Measurements from ENCODE around the gene SETD2. TPM values are rescaled to one million over a fixed set of nuclear protein-coding genes. Genes with fewer than 3 reads are reported as not detected.

The SETD2 gene
- total RNA-seq, 1 donor from 2014 or later = 73.9 TPM

DNA sequence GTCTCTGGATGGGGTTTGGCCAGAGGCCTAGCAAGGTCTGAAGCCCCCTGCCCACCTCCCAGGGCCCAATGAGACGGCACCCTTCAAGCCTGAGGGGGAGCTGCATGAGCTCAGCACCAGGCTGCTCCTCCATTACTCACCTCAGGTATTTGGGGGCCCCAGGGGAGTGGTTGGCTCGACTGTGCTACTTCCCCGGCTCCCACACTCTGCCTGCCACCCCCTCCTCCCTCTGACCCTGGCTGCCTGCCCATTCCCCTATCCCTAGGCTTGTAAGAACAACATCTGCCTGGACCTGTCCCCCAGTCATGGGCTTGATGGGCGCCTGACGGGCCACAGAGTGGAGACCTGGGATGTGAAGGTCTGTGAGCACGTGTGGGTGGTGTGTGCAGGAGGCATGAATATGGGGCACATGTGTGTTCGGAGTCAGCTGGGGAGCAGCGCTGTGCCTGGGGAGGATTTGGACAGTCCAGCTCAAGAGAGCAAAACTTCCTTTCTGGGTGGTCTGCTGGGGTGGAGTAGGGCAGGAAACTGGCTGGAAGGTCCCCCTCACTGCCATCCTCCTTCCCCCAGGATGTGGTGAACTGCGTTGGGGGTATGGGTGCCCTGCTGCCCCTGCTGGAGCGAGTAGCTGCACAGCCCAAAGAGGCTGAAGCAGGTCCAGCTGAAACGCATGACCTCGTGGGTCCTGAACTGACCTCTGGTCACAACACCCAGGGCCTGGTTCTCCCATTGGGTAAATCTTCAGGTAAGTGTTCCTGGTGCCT, 167.0 kb downstream of the SETD2 start:
- H3K27ac Mint-ChIP-seq = no peak overlapping the region
- no peaks in the 10 kb centered on the region for H3K9me3 Mint-ChIP-seq (ENCODE audit: low read depth)
- H3K4me3 Mint-ChIP-seq (ENCODE audit: low read depth) = no peak overlapping the region
- H3K36me3 Mint-ChIP-seq (ENCODE audit: insufficient read depth) = peaks cover 10% of the 10 kb centered on the region
- peaks cover 4% of the 10 kb centered on the region for H3K4me1 Mint-ChIP-seq (ENCODE audit: low read depth)
- H3K27me3 Mint-ChIP-seq = no peaks in the 10 kb centered on the region
- no peak for DNase-seq (ENCODE audit: low spot score, unreplicated experiment)
- TF ChIP-seq, protein P1, sequence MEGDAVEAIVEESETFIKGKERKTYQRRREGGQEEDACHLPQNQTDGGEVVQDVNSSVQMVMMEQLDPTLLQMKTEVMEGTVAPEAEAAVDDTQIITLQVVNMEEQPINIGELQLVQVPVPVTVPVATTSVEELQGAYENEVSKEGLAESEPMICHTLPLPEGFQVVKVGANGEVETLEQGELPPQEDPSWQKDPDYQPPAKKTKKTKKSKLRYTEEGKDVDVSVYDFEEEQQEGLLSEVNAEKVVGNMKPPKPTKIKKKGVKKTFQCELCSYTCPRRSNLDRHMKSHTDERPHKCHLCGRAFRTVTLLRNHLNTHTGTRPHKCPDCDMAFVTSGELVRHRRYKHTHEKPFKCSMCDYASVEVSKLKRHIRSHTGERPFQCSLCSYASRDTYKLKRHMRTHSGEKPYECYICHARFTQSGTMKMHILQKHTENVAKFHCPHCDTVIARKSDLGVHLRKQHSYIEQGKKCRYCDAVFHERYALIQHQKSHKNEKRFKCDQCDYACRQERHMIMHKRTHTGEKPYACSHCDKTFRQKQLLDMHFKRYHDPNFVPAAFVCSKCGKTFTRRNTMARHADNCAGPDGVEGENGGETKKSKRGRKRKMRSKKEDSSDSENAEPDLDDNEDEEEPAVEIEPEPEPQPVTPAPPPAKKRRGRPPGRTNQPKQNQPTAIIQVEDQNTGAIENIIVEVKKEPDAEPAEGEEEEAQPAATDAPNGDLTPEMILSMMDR (IDR thresholded peaks at IDR 0.05; ENCODE audit: unreplicated experiment) = no peak

DNA sequence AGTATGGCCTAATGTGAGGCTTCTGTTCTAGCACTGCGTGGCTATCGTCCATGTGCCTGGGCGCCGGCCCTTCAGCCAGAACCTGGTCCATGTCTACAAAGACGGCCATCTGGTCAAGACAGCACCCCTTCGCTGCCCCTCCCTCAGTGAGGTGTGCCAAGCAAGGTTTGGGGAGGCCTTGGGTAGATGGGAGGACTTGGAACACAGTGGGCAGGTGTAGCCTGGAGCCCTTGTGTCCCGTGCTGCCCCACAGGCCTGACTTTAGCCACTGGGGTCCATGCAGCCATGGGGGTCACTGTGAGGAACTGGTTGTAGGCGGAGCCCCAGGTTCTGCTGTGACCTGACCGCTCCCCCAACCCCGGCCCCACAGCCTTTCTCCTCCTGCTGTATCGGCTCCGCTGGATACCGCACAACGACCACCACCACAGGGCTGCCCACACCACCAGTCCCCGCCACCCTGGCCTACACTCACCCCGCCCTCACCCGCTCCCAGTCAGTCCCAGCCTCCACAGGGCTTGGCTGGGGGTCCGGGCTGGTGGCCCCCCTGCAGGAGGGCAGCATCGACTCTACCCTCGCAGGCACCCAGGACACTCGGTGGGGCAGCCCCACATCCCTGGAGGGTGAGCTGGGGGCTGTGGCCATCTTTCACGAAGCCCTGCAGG, 167.9 kb downstream of the SETD2 start:
- TF ChIP-seq, protein P1 (IDR thresholded peaks at IDR 0.05; ENCODE audit: unreplicated experiment) = no peak
- Mint-ChIP-seq H3K4me1 (ENCODE audit: low read depth) (peaks cover 4% of the 10 kb centered on the region), H3K27ac (no peak overlapping the region), H3K27me3 (no peaks in the 10 kb centered on the region), H3K36me3 (ENCODE audit: insufficient read depth) (peaks cover 10% of the 10 kb centered on the region), H3K9me3 (ENCODE audit: low read depth) (no peaks in the 10 kb centered on the region), H3K4me3 (ENCODE audit: low read depth) (no peak overlapping the region)
- DNase-seq (ENCODE audit: low spot score, unreplicated experiment) = no peak

DNA sequence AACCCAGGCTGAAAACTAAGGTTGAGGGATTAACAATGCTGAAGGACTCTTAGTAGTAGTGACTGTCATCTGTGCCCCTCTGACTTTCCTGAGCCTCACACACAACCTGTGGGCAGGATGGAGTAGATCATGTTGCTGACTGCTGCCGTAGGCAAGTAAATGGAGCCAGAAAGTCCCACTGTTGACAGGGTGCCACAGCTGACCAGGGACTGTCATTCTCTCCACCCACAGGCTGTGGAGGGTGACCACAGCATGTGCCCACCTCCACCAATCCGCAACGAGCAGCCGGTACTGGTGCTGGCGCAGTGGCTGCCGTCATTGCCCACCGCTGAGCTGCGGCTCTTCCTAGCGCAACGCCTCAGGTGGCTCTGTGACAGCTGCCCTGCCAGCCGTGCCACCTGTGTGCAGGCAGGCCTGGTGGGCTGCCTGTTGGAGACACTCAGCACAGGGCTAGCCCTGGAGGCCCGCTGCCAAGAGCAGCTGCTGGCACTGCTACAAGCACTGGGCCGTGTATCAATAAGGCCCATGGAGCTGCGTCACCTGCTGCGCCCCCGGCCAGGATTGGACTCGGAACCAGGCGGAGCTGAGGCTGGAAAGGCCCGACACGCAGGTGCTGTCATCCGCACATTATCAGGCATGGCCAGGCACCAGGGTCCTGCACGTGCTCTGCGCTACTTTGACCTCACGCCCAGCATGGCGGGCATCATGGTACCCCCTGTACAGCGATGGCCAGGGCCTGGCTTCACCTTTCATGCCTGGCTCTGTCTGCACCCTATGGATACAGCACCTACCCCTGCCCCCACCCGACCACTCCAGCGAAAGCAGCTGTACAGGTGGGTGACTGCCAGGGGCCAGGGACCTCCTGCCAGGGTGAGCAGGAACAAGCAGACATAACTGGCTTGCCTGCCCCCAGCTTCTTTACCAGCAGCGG, 168.8 kb downstream of the SETD2 start:
- no peak for DNase-seq (ENCODE audit: low spot score, unreplicated experiment)
- TF ChIP-seq, protein P1 (IDR thresholded peaks at IDR 0.05; ENCODE audit: unreplicated experiment) = no peak
- Mint-ChIP-seq H3K4me3 (ENCODE audit: low read depth) (no peak overlapping the region), H3K27ac (no peak overlapping the region), H3K4me1 (ENCODE audit: low read depth) (peaks cover 4% of the 10 kb centered on the region), H3K9me3 (ENCODE audit: low read depth) (no peaks in the 10 kb centered on the region), H3K36me3 (ENCODE audit: insufficient read depth) (peaks cover 13% of the 10 kb centered on the region), H3K27me3 (no peaks in the 10 kb centered on the region)

DNA sequence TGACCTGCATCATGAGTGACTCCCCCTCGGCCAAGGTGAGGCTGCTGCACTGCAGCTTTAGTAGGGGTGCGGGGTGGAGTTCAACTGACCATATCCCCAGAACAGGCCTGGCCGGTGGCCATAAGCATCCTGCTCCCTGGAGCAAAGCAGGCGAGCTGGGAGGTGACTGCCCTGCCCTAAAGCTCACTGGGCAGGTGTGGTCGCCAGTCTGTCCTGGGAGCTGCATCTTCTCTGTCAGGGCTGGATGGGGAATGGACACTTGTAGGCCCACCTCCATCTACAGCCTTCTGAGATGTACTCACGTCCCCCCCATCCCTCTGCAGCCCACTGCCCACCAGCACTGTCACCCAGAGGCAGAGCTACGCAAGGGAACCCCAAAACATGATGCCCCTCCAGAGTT, 169.9 kb downstream of the SETD2 start:
- Mint-ChIP-seq H3K27me3 (no peaks in the 10 kb centered on the region), H3K4me3 (ENCODE audit: low read depth) (no peak overlapping the region), H3K36me3 (ENCODE audit: insufficient read depth) (peaks cover 15% of the 10 kb centered on the region), H3K27ac (no peak overlapping the region), H3K9me3 (ENCODE audit: low read depth) (no peaks in the 10 kb centered on the region), H3K4me1 (ENCODE audit: low read depth) (peaks cover 4% of the 10 kb centered on the region)
- TF ChIP-seq, protein P1 (IDR thresholded peaks at IDR 0.05; ENCODE audit: unreplicated experiment) = no peak
- no peak for DNase-seq (ENCODE audit: low spot score, unreplicated experiment)

DNA sequence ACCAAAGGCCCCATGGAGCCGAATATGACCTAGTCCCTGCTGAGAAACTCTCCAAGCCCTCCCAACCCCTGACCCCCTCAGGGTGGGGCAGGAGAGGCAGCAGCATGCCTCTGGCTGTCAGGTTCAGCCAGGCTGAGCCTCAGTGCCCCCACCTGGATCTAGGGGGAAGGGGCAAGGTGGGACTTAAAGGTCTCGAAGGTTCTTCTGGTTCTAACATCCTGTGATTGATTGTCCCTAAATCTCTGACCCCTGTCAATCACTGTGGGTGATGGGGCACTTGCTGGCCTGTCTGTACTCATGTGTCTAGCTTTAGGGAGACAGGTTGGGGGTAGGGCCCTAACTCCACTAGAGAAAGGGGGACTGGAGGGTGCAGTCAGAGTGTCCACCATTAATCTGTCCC, 170.6 kb downstream of the SETD2 start:
- Mint-ChIP-seq H3K27me3 (no peaks in the 10 kb centered on the region), H3K36me3 (ENCODE audit: insufficient read depth) (peaks cover 15% of the 10 kb centered on the region), H3K4me3 (ENCODE audit: low read depth) (no peak overlapping the region), H3K4me1 (ENCODE audit: low read depth) (peaks cover 3% of the 10 kb centered on the region), H3K9me3 (ENCODE audit: low read depth) (no peaks in the 10 kb centered on the region), H3K27ac (no peak overlapping the region)
- DNase-seq (ENCODE audit: low spot score, unreplicated experiment) = no peak
- TF ChIP-seq, protein P1 (IDR thresholded peaks at IDR 0.05; ENCODE audit: unreplicated experiment) = no peak
